GM18868 (cell line): ENCODE results near the gene GORASP1.

Experiments used
- ATAC-seq: cut with Tn5 transposase; IDR thresholded peaks from one replicate; pipeline ENCODE4 v1.9.1; 2021; ENCODE audit warnings: mild to moderate bottlenecking, moderate library complexity; ENCODE audit not compliant: unreplicated experiment

The GORASP1 gene

GRCh38 chr3:39126532-39127071 lies 19.2 kb upstream of the GORASP1 start:
- no peak for ATAC-seq

- no peak for ATAC-seq
Measured at GRCh38 chr3:39125841-39126500, 18.5 kb upstream of the GORASP1 start.

DNA sequence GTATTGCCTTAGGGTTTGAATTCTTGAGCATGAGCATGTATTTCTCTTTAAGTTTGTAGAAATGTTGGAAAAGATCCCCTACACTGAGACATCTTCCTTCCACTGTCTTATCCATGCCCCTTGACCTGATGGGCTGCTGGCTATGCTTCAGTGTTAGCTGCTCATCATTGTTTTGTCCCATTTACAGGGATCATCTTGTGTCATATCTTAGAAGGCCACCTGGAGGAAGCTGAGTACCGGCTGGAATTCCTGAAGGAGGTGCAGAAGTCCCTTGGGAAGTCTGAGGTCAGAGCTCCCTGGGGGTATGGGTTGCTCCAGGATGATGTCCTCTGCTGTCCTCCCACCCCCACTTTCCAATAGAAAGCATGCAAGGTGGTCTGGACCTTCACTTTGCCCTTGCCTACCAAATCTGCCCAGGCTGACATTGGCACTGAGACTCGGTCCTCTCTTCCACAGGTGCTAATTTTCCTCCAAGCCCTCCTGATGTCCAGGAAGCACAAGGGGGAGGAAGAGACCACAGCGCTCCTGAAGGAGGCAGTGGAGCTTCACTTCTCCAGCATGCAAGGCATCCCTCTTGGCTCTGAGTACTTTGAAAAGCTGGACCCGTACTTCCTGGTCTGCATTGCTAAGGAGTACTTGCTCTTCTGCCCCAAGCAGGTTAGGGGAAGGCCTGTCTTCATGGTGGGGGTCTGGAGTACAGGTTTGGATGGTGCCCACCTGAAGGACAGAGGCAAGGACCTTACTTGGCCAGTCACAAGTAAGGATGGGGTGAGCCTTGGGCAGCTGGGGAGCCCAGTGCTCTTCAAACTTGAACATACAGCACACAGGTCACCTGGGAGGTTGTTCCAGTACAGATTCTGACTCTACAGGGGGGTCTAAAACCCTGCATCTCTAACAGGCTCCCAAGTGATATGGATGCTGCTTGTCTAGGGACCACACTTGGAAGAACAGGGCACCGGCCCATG lies 17.7 kb upstream of the GORASP1 start:
- no peak for ATAC-seq

DNA sequence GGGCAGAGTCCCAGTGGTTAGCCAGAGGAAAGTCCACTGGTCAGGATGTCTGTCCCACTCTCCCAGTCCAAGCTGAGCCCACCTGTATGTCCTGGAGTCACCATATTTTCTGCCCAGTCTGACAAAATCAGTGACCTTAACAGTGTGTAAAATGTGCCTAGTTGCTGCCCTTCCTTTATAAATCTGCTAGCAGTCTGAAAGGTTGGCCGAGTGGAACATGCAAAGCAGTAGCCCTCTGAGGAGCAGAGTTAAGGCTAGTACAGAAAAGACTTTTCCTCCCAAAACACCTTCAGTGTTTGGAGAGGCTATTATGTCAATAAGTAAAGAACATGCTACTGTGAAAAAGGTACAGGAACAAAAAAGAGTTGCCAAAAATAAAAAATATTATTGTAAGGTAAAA lies 15.4 kb upstream of the GORASP1 start:
- ATAC-seq = peak; percentile 60

GRCh38 chr3:39121621-39122020 lies 14.2 kb upstream of the GORASP1 start:
- no peak for ATAC-seq

GRCh38 chr3:39118931-39119660 lies 11.7 kb upstream of the GORASP1 start:
- no peak for ATAC-seq

- ATAC-seq = no peak
Measured at GRCh38 chr3:39118079-39118478, 10.7 kb upstream of the GORASP1 start.

GRCh38 chr3:39115870-39116269 lies 8.4 kb upstream of the GORASP1 start:
- no peak for ATAC-seq

DNA sequence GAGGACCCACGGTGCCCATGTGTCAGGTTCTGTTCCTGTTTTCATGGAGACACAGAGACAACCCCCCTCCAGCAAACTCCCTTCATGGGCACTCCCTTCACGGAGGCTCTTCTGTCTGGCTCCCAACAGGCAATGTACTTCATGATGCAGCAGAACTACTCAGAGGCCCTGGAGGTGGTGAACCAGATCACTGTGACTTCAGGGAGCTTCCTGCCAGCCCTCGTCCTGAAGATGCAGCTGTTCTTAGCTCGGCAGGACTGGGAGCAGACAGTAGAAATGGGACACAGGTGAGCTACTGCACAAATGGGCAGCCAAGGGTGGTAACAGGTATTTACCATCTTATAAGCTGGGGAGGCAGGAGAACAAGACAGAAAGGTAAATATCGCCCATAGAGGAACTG lies 7.0 kb upstream of the GORASP1 start:
- no peak for ATAC-seq

DNA sequence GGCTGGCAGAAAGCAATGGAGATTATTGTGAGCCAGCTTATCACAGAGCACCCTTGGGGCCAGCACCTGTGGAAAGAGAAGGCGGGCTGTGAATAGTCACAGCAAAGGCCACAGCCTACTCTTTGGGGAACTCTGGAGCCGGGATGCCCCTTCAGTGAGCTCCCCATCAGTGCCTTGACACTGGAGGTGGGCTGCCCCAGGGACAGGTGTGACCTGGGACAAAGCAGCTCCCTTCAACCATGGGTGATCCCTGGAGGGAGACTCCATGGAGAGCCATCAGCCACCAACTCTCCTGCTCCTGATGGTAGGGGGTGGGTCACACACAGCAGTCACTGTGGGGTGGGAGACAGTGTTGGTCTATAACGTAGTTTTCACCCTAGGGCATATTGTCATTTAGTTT lies 5.9 kb upstream of the GORASP1 start:
- ATAC-seq = no peak

DNA sequence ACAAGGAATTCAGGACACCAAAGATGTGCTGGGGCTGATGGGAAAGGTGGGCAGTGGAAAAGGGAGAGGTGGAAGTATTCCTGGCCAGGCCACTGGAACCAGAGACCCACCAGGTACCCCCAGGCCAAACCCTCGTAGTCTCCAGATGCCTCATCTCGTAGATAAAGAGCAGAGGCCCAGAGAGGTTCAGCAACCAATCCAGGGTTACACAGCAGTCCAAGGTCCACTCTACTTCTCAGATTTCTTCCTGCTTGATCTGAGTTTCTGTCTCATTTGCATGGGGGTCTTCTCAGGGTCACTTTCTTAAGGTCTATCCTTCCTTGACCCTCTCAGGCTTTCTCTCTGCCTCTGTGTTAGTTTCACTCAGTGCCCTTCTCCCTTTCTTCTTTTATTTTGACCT lies 5.1 kb upstream of the GORASP1 start:
- no peak for ATAC-seq

- ATAC-seq = no peak
Measured at GRCh38 chr3:39112113-39112512, 4.7 kb upstream of the GORASP1 start.

GRCh38 chr3:39110041-39110639 lies 2.7 kb upstream of the GORASP1 start:
- ATAC-seq = no peak

GRCh38 chr3:39109086-39109485 lies 1.7 kb upstream of the GORASP1 start:
- ATAC-seq = no peak

DNA sequence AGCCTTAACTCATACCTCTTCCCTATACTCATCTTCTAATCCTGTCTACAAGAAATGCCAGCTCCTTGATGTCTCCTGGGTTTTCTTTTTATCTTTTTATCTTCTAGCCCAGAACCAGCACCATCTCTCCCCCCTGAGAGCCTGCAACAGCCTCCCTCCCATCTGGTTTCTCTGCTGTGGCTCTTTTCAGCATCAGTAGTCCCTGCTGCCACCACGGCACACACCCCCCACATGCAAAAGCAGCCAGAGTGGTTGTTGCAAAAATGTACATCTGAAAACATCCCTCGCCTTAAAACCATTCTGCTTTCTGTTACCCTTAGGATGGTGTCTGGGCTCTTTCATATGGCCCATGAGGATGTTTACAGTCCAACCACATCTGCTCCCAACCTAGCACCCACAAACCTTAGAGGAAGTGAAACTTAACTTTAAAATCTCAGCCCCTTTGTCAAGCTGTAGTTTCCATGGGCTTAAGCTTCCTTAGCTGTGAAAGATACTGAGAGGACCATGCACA lies 828 bp upstream of the GORASP1 start:
- peak; percentile 86 for ATAC-seq

DNA sequence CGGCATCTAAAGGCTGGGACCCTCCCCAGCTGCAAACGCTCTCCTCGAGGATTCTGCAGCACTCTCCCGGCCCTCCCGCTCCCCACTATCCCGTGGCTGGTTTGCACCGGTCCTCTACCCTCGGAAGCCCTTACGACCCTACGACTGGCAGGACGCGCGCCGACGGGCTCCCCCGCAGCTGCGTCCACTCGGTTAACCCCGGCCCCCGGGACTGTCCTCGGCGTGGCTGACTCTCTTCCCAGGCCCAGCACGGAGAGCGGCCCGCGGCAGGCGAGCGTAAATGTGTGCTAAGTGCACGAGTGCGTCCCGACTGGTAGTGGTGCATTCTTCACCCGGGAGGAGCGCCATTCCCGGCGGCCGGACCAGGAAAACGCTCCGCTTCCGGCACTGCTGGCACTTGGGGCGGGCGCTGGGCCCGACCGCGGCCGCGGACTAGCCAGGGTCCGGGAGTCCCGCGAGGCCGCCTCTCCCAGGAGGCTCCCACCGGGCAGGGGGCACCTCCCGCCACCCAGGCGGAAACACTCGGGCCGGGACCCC lies 508 bp downstream of the GORASP1 start:
- ATAC-seq = no peak

DNA sequence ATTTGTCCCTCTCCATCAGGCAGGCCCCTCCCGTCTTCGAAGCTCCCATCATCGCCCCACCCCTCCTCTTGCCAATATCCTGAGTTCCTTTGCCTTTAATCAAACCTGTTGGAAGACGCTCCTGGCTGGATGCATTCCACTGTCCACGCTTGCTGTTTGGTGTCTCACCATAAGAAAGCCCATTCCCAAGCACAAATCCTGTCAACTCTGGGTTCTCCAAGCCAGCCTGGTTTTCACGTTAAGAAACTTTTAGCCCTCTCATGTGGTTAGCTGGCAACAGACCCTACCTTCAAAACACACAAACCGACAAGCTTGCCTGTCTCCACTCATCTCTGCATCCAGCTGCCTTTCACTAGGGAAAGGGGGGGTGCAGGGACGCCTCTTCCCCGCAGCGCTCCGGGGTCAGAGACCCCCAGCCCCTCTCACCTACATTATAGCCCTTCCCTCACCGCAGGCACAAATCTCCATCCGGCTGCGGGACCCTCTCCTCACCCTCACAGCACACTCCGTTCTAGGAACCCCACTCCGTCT lies 1.1 kb downstream of the GORASP1 start:
- ATAC-seq = no peak

DNA sequence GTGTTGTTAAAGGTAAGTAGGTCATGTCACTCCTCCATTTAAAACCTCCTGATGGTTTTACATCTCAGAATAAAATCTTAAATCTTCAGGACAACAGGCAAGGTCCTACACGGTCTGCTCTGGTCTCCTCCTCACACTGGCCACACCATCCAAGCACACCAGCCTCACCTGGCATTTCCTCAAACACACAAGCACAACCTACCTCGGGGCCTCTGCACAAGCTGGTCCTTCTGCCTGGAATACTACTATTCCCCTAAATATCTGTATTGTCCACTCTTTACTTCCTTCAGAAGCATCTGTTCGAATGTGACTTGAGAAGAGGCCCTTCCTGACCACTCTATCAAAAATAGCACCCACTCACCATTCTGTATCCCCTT lies 1.8 kb downstream of the GORASP1 start:
- no peak for ATAC-seq

GRCh38 chr3:39104961-39105686 lies 2.3 kb downstream of the GORASP1 start:
- ATAC-seq = no peak
